HG03575 (cell line): ENCODE data around the gene SLC22A2.
"Not testable (repeated sequence)": the region's sequence is repeated elsewhere in the genome, so short reads cannot be mapped to it uniquely, and the experiment has no call there.

Experiments used
- ATAC-seq: cut with Tn5 transposase; IDR thresholded peaks from one replicate; pipeline ENCODE4 v1.9.1; 2021; ENCODE audit not compliant: unreplicated experiment, insufficient number of reproducible peaks, low FRiP score; ENCODE audit errors: extremely low read depth

The SLC22A2 gene

DNA sequence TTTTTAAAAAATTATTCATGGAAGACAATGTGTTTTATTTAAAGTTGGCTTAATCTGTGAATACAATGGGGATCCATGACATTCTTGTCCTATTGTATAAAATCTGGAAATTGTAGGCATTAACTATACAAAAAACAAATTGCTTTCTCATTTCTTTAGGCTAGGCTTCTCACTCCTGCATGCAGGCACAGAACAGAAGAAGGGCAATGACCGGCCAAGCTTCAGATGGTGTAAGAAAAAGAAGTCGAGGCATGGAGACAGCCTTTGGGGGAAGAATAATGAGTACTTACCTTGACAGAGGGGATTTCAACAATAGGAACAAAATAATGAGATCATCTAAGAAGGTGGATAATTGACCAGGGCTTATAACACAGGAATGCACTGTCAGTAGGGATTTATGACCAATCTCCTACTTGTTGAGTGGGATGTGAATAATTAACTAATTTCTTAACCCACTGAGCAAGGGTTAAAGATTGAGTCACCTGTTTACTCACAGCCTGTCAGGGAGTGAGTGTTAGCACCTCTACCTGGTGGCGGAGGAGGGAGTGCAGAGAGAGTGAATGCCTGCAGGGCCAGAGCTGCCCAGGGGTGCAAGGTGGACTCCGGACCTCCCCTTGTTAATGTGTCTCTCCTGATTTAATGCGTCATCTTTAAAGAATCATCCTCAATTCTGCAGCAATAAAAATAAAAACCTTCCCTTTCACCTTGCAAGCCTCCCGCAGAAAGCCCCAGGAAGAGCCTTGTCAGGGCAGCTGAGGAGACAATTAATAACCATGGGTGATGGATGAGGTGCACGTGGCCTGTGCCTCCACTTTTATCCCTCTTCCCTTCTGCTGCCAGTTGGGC is 3.9 kb downstream of the SLC22A2 start:
- no peak for ATAC-seq

DNA sequence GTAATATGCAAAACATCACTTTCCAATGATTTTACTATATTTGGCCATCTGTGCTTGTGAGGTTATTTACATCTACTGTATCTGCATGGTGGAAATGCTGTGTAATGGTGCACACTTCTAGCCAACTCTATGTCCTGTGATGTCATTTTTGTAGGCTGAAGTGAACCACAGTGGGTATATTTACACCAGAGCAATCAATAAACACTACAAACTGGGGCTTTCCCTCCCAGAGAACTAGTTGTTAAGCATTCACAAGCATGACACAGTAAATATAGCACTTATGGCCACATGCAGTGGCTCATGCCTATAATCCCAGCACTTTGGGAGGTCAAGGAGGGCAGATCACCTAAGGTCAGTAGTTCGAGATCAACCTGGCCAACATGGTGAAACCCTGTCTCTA is 4.9 kb downstream of the SLC22A2 start:
- no peak for ATAC-seq

DNA sequence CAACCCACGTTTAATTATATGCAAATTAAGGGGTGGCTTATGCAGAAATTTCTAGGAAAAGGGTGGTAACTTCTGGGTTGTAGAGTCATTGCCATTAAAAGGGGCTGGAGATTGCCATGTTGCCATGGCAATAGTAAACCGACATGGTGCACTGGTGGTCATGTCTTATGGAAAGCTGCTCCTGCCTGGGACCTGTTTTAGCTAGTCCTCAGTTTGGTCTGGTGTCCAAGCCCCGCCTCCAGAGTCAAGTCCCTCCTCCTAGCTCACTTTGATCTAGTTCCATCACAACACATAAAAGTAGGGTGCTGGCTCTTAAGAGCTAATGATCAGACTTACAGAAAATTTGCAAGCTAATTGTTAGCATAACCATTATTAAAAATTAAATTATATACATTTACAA is 5.3 kb downstream of the SLC22A2 start:
- no peak for ATAC-seq

DNA sequence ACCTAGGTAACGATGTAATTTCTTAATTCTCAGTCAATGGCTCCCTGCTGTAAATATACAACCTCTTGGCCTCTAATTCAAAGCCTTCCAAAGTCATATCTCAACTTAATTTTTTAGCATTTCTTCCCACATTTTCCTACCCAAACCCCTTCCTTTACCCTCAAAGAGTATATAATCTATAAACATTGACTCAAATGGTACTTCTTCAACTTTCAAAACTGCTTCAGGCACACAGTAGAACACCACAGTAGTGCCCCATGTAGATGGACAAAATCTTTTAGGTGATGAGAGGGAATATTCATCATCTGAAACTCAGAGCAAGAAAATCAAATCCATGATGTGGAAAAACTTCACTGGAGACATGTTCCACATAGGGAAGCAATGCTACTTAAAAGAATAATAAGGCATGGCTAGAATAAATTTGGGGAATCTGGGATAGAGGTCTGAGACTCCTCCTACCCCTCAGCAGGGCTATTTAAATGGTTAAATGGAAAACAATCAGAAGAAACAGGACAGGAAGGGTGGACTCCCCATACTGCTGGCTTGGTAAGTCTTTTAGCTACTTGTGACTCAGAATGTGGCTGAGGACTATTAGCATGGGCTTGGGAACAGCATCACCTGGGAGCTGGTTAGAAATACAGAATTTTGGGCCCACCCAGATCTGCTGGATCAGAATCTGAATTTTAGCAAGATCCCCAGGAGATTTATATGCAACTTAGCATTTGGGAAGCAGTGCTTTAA is 6.4 kb downstream of the SLC22A2 start:
- ATAC-seq: no peak

DNA sequence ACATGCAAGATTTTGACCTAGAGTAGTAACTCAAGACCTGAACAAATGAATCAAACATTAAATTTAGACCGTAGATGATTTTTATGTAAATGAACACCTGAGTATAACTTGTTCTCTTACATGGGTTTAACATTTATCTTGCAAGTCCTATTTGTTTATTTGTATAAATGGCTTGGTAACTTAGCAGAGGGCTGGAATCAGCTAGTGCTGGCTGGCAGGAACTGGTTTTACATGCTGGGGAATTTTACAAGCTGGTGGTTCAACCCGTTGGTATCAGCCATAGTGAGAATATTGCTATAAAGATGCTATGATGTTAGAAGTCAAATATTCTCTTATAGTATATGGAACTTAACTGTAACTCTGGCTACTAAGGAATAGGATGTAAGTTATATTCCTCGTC is 8.9 kb downstream of the SLC22A2 start:
- ATAC-seq: no peak

DNA sequence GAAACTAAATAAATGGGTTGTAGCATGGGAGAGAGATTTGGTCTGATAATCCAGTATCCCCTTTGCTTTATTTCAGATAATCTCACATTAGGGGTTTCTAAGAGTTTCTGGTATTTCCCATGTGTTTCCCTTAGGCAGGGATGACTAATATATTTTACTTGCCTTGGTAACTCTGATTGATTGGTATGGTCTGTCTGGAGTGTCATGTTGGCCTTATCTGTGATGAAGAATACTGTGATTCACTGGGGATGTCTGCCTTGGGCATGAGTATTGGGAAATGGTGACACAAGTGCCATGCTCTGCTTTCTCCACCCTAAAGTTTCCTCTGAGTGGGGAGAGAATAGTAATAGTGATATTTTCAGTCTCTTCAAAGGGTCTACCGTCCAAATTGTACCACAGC is 10.1 kb downstream of the SLC22A2 start:
- ATAC-seq: no peak

DNA sequence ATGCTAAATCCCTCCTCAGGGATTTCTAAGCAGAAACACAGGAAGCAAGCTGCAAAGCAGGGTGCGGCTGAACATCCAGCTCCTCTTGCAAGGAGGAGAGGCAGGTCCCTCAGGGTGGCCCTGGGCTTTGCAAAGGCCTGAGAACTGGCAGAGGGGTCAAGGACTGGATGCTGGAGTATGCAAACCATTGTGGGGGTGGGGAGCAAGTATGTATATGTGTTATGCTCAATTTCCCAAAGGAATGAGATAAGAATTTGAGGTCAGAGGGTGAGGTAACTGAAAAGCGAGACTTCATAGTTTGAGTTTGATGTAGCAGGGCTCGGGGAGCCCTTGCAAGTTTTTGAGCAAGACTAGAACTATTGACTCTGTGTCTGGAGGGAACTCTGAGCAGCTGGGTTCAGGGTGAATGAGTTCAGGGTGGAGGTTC is 11.2 kb downstream of the SLC22A2 start:
- ATAC-seq: no peak

DNA sequence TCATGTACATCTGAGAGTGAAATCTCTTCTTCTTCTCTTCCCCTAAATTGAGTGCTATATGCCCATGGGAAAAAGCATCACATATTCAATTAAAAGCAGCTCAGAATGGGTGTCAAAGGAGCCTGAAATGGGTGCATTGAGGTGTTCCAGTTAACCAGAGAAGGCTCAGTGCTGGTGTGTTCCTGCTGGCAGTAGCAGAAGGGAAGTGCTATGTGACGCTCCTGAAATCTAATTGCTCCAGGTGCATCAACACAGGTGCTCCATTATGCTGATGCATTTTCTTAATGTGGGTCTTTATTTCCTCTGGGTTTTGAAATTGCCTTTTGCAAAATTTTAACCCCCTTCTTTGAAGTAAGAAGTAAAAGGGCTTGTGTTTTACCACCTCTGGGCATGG is 17.9 kb downstream of the SLC22A2 start:
- no peak for ATAC-seq

DNA sequence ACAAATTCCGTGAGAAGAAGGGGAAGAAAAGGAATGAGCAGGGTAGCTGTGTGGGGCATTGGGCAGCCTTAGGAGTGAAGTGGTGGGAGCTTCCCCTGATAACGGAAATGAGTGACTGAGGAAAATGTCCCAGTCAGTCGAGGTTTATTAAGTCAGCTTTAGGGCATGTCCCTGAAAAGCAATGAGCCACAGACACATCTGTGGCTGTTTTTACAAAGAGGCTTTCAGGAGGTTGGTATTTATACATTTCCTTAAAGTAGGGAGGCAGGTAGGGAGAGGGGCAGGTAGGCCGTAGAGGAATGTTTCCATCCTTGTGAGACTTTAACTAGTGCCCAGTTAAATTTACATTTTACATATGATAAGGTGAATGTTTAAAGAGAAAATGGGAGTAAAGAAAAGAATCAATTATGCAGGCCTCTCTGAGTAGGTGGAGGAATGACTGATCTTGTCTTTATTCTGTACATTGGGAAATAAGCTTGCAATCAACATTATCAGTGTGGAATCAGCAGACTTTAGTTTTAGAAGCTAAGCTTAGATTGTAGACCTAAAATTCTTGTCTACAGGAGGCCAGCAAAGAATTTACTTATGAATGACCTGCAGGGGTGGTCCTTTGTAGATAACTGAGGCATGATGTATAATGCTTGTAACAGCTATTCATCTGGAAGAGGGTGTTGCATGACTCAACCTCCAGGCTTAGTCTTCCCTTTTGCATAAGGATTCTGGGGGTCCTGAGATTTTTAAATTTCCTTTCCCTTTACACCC is 18.5 kb downstream of the SLC22A2 start:
- no peak for ATAC-seq

DNA sequence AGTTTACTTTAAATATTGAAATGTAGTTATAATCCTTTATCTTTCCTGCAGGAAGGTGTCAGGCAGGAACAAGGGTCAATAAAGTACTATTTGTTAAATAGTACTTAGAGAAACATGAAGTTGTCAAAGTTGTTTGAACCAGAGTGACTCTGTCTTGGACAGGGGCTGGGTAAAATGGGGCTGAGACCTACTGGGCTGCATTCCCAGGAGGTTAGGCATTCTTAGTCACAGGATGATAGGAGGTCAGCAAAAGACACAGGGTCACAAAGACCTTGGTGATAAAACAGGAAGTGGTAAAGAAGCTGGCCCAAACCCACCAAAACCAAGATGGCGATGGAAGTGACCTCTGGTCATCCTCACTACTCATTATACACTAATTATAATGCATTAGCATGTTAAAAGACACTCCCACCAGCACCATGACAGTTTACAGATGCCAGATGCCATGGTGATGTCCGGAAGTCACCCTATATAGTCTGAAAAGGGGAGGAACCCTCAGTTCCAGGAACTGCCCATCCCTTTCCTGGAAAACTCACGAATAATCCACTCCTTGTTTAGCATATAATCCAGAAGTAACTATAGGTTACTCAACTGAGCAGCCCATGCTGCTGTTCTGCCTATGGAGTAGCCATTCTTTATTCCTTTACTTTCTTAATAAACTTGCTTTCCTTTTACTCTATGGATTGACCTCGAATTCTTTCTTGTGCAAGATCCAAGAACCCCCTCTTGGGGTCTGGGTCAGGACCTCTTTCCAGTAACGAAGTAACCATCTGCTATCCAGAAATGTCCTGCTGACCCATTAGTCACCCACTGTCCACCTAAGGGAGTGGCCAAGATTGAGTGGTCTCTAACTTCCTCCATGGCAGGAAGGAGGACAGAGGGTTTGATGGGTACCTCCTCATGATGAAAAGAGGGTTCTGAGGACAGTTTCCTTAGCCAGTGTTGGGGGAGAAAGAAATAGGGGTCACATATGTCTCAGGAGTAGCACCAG is 19.6 kb downstream of the SLC22A2 start:
- ATAC-seq: no peak

DNA sequence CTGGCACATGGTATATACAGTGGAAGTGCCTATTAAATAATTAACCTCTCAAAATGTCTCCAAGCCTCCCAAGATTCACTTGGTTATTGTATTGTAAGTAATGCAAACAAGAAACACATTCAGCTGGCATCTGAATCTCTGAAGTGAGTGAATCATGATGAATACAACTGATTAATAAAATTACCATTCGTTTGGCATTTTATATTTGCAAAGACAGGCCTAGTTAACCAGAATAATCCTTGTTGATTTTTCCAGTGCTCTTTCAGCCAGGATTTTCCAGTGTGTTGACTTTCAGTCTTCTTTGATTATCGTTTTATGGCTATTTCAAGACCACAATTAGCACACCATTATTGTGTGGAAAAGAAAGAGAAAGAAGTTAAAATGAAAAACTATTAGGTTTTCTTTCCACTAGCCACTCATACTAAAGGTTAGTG is 20.3 kb downstream of the SLC22A2 start:
- ATAC-seq: no peak

DNA sequence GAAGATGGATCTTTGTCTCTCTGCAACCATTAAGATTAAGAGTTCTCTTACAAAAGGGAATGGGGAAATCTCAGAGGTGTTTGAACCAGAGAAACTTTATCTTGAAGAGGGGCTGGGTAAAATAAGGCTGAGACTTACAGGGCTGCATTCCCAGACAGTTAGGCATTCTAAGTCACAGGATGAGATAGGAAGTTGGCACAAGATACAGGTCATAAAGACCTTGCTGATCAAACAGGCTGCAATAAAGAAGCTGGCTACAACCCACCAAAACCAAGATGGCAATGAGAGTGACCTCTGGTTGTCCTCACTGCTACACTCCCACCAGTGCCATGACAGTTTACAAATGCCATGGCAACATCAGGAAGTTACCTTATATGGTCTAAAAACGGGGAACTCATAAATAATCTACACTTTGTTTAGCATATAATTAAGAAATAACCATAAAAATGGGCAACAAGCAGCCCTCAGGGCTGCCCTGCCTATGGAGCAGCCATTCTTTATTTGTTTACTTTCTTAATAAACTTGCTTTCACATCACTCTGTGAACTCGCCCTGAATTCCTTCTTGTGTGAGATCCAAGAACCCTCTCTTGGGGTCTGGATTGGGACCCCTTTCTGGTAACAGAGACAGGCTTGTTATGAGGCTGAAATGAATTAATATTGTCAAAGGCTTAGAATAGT is 20.9 kb downstream of the SLC22A2 start:
- not testable (repeated sequence) for ATAC-seq

DNA sequence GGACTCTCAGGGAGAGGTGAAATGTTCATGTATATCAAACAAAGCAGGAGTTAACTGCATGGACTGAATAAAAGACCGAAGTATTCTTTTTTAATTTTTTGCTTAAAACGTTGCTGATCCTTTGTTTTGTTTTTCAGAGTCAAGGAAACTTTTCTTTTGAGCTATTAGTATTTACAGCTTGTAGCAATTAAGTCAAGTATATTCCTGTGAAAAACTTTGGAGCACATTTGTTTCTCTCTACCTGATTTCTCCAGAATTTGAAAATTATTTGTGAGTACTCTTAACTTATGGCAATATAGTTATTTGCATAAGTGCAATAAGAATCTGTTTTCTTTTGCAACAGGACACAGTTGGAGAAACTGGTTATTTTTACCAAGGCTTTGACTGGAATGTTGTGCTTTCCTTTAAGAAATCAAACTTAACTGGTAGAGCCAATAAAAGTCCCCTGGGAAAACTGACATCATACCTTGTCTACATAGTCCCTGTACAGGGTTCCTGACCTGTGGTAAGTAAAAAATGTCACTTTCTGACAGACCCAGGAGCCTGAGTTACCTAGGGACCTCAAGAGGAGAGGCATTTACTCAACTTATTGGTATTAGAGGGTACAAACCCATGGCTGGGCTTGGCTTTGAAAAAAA is 22.3 kb downstream of the SLC22A2 start:
- not testable (repeated sequence) for ATAC-seq

DNA sequence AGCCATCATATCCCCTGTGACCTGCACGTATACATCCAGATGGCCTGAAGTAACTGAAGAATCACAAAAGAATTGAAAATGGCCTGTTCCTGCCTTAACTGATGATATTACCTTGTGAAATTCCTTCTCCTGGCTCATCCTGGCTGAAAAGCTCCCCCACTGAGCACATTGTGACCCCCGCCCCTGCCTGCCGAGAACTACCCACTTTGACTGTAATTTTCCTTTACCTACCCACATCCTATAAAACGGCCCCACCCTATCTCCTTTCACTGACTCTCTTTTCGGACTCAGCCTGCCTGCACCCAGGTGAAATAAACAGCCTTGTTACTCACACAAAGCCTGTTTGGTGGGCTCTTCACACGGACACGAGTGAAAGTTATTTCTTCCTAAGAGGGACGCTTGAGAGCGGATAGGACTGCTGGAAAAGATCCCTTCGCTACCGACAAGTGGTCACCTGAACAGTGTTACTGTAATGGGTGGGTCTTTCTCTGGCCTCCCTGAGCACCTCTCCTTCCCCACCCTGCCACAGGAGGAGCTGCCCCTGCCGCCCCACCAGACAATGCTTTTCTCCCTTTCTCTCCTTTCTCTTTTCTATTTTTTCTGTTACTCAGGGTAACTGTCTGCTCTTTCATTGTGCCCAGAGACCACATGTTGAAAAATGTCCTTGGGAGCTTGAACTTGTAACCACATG is 24.5 kb downstream of the SLC22A2 start:
- not testable (repeated sequence) for ATAC-seq

DNA sequence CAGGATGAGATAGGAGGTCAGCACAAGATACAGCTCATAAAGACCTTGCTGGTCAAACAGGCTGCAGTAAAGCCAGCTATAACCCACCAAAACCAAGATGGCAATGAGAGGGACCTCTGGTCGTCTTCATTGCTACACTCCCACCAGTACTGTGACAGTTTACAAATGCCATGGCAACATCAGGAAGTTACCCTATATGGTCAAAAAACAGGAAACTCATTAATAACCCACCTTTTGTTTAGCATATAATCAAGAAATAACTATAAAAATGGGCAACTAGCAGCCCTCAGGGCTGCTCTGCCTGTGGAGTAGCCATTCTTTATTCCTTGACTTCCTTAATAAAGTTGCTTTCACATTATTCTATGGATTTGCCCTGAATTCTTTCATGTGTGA is 30.9 kb downstream of the SLC22A2 start:
- no peak for ATAC-seq

DNA sequence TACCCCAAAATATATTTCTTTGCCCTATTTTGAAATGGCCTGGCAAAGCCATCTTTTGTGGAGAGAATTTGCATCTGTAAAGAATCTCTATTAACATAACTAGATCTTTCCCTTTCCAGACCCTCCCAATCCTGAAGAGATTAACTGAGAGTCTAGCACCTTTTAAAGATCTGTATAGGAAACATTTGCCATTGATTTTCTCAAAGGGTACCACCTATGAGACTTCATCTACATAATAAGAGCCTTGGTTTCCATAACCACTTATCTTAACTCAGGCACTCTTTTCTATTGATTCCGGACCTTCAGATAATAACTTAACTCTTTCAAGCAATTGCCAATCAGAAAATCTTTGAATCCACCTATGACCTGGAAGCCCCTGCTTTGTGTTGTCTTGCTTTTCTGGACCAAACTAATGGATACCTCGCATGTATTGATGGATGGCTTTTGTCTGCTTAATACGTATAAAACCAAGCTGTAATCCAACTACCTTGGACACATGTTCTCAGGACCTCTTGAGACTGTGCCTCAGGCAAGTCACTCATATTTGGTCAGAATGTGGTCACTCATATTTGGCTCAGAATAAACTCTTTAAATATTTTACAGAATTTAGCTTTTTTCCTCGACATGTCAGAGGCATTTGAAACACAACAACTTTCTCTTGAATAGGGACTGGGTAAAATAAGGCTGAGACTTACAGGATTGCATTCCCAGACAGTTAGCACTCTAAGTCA is 31.4 kb downstream of the SLC22A2 start:
- no peak for ATAC-seq
